ENCODE results near the gene TMEM135.

Gene TMEM135

GRCh38 chr11:87366346-87366745 is 328.6 kb downstream of the TMEM135 start:
- Histone ChIP-seq H3K4me2 (no peak overlapping the region), H3K4me1 (no peaks in the 10 kb centered on the region), H3K9me3 (no peaks in the 10 kb centered on the region), H3K9ac (no peak overlapping the region), H3K27me3 (no peaks in the 10 kb centered on the region), H4K20me1 (no peaks in the 10 kb centered on the region), H3K27ac (no peak overlapping the region), H3K4me3 (no peak overlapping the region), H3K36me3 (no peaks in the 10 kb centered on the region)
- no peak for TF ChIP-seq Cebpa-rat (IDR thresholded peaks at IDR 0.05)

- Histone ChIP-seq H3K4me3 (no peak overlapping the region), H3K4me2 (no peak overlapping the region), H3K4me1 (no peaks in the 10 kb centered on the region), H3K27me3 (no peaks in the 10 kb centered on the region), H3K36me3 (no peaks in the 10 kb centered on the region), H3K9ac (no peak overlapping the region), H3K27ac (no peak overlapping the region), H3K9me3 (no peaks in the 10 kb centered on the region), H4K20me1 (no peaks in the 10 kb centered on the region)
- no peak for TF ChIP-seq Cebpa-rat (IDR thresholded peaks at IDR 0.05)
These were observed 329.1 kb downstream of the TMEM135 start for GRCh38 chr11:87366763-87367405.

- H3K27me3 ChIP-seq = no peaks in the 10 kb centered on the region
- no peaks in the 10 kb centered on the region for H3K9me3 ChIP-seq
- H3K4me2 ChIP-seq = no peak overlapping the region
- no peak for TF ChIP-seq Cebpa-rat (IDR thresholded peaks at IDR 0.05)
- H3K4me3 ChIP-seq = no peak overlapping the region
- no peak overlapping the region for H3K9ac ChIP-seq
- no peaks in the 10 kb centered on the region for H3K36me3 ChIP-seq
- H4K20me1 ChIP-seq = no peaks in the 10 kb centered on the region
- H3K4me1 ChIP-seq = no peaks in the 10 kb centered on the region
- no peak overlapping the region for H3K27ac ChIP-seq
These were observed 330.4 kb downstream of the TMEM135 start for GRCh38 chr11:87368151-87368550.

- Histone ChIP-seq H3K4me2 (no peak overlapping the region), H3K9me3 (no peaks in the 10 kb centered on the region), H3K9ac (no peak overlapping the region), H4K20me1 (no peaks in the 10 kb centered on the region), H3K4me1 (no peaks in the 10 kb centered on the region), H3K27me3 (no peaks in the 10 kb centered on the region), H3K27ac (no peak overlapping the region), H3K4me3 (no peak overlapping the region), H3K36me3 (no peaks in the 10 kb centered on the region)
- TF ChIP-seq Cebpa-rat (IDR thresholded peaks at IDR 0.05) = no peak
These were observed 331.2 kb downstream of the TMEM135 start for GRCh38 chr11:87368858-87369480.

- H3K9ac ChIP-seq = no peak overlapping the region
- H3K4me2 ChIP-seq = no peak overlapping the region
- no peaks in the 10 kb centered on the region for H3K4me1 ChIP-seq
- no peak overlapping the region for H3K27ac ChIP-seq
- H3K9me3 ChIP-seq = no peaks in the 10 kb centered on the region
- H3K27me3 ChIP-seq = no peaks in the 10 kb centered on the region
- H3K36me3 ChIP-seq = no peaks in the 10 kb centered on the region
- TF ChIP-seq Cebpa-rat (IDR thresholded peaks at IDR 0.05) = no peak
- no peaks in the 10 kb centered on the region for H4K20me1 ChIP-seq
- no peak overlapping the region for H3K4me3 ChIP-seq
These were observed 332.2 kb downstream of the TMEM135 start for GRCh38 chr11:87369888-87370287.

GRCh38 chr11:87372065-87372464 is 334.3 kb downstream of the TMEM135 start:
- H3K9ac ChIP-seq = no peak overlapping the region

More at GRCh38 chr11:87372065-87372464, 334.3 kb downstream of the TMEM135 start:
- Histone ChIP-seq H3K27ac (no peak overlapping the region), H4K20me1 (no peaks in the 10 kb centered on the region), H3K27me3 (no peaks in the 10 kb centered on the region), H3K36me3 (no peaks in the 10 kb centered on the region), H3K9me3 (peaks cover 1% of the 10 kb centered on the region; the same call in 1 of the 2 replicates), H3K4me2 (no peak overlapping the region), H3K4me3 (no peak overlapping the region), H3K4me1 (no peaks in the 10 kb centered on the region)
- no peak for TF ChIP-seq Cebpa-rat (IDR thresholded peaks at IDR 0.05)

Data from BLaER1 (cell line).